ENCODE data around the gene URI1. TPM values are rescaled to one million over a fixed set of nuclear protein-coding genes. Genes with fewer than 3 reads are reported as not detected.
"Not testable (repeated sequence)": the region's sequence is repeated elsewhere in the genome, so short reads cannot be mapped to it uniquely, and the experiment has no call there.

Gene URI1
- total RNA-seq, 1 donor from 2014 or later, result 45.4 TPM

GRCh38 chr19:30028992-30029343, 86.9 kb downstream of the URI1 start:
- no peak overlapping the region for H3K4me3 ChIP-seq (ENCODE audit: low read depth, low read length)
- no peak for TF ChIP-seq CTCF (conservative IDR thresholded peaks at IDR 0.05; ENCODE audit: low read depth, low read length)

GRCh38 chr19:30029721-30030510, 87.9 kb downstream of the URI1 start:
- no peak for TF ChIP-seq CTCF (conservative IDR thresholded peaks at IDR 0.05; ENCODE audit: low read depth, low read length)
- H3K4me3 ChIP-seq (ENCODE audit: low read depth, low read length), result no peak overlapping the region
- no peak for DNase-seq (ENCODE audit: low read depth)

More at GRCh38 chr19:30028992-30029343, 86.9 kb downstream of the URI1 start:
- no peak for DNase-seq (ENCODE audit: low read depth)

- no peak for TF ChIP-seq CTCF (conservative IDR thresholded peaks at IDR 0.05; ENCODE audit: low read depth, low read length)
- H3K4me3 ChIP-seq (ENCODE audit: low read depth, low read length), result no peak overlapping the region
- DNase-seq (ENCODE audit: low read depth), result no peak
Observed at GRCh38 chr19:30034321-30034720, 92.3 kb downstream of the URI1 start.

GRCh38 chr19:30036154-30037129, 94.4 kb downstream of the URI1 start:
- no peak for TF ChIP-seq CTCF (conservative IDR thresholded peaks at IDR 0.05; ENCODE audit: low read depth, low read length)
- no peak overlapping the region for H3K4me3 ChIP-seq (ENCODE audit: low read depth, low read length)
- no peak for DNase-seq (ENCODE audit: low read depth)

GRCh38 chr19:30037835-30038234, 95.8 kb downstream of the URI1 start:
- DNase-seq (ENCODE audit: low read depth), result no peak
- H3K4me3 ChIP-seq (ENCODE audit: low read depth, low read length), result no peak overlapping the region
- no peak for TF ChIP-seq CTCF (conservative IDR thresholded peaks at IDR 0.05; ENCODE audit: low read depth, low read length)

- H3K4me3 ChIP-seq (ENCODE audit: low read depth, low read length); DNase-seq (ENCODE audit: low read depth): not testable (repeated sequence)
Observed at GRCh38 chr19:30041931-30042330, 99.9 kb downstream of the URI1 start.

GRCh38 chr19:30043008-30043407, 101.0 kb downstream of the URI1 start:
- H3K4me3 ChIP-seq (ENCODE audit: low read depth, low read length); DNase-seq (ENCODE audit: low read depth): not testable (repeated sequence)

All from epithelial cell of proximal tubule (primary cell).